Measurements from ENCODE around the gene NANOS2.

NANOS2 gene

GRCh38 chr19:45935267-45935666 lies 20.7 kb upstream of the NANOS2 start:
- Histone ChIP-seq H3K4me1 (ENCODE audit: control insufficient read depth in 1 of 2, insufficient read depth in 1 of 2, low read depth in 1 of 2, low read length in 1 of 2) (no peaks in the 10 kb centered on the region), H3K27ac (no peak overlapping the region), H3K4me3 (ENCODE audit: low read depth in 1 of 2, low read length in 1 of 2) (no peak overlapping the region), H3K36me3 (no peaks in the 10 kb centered on the region), H3K9me3 (peaks cover 7% of the 10 kb centered on the region), H3K27me3 (peaks cover 89% of the 10 kb centered on the region)
- no peak for TF ChIP-seq CTCF (IDR thresholded peaks at IDR 0.05)

GRCh38 chr19:45934551-45935230 lies 20.1 kb upstream of the NANOS2 start:
- Histone ChIP-seq H3K27me3 (peaks cover 89% of the 10 kb centered on the region), H3K4me1 (ENCODE audit: control insufficient read depth in 1 of 2, insufficient read depth in 1 of 2, low read depth in 1 of 2, low read length in 1 of 2) (no peaks in the 10 kb centered on the region), H3K9me3 (peaks cover 7% of the 10 kb centered on the region), H3K36me3 (no peaks in the 10 kb centered on the region), H3K4me3 (ENCODE audit: low read depth in 1 of 2, low read length in 1 of 2) (no peak overlapping the region), H3K27ac (no peak overlapping the region)
- TF ChIP-seq CTCF (IDR thresholded peaks at IDR 0.05) = no peak

DNA sequence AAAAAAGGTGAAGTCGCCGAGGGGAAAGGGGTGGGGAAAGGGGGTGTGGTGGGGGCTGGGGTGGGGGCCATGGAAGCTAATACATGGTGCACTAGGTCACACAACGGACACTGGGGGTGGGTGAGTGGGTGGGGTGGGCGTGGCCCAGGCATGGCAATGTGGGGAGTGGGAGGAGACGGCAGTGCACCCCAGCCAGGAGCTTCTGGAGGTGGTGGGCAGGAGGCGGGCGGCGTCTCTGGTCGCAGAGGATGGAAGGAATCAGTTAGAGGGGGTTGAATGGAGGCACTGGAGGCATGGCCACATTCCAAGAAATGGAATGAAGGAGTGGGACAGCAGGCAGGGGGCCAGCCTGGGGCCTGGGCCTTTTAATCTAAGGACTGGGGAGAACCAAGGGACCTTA lies 19.2 kb upstream of the NANOS2 start:
- no peak for TF ChIP-seq CTCF (IDR thresholded peaks at IDR 0.05)
- H3K27me3 ChIP-seq = peaks cover 89% of the 10 kb centered on the region

GRCh38 chr19:45931055-45931454 lies 16.5 kb upstream of the NANOS2 start:
- no peak for TF ChIP-seq CTCF (IDR thresholded peaks at IDR 0.05)
- Histone ChIP-seq H3K4me1 (ENCODE audit: control insufficient read depth in 1 of 2, insufficient read depth in 1 of 2, low read depth in 1 of 2, low read length in 1 of 2) (peaks cover 6 to 8% of the 10 kb centered on the region in 2 experiments), H3K36me3 (no peaks in the 10 kb centered on the region), H3K27me3 (peaks cover 88% of the 10 kb centered on the region), H3K27ac (no peak overlapping the region), H3K9me3 (no peaks in the 10 kb centered on the region), H3K4me3 (ENCODE audit: low read depth in 1 of 2, low read length in 1 of 2) (no peak overlapping the region)

More for the DNA sequence above, 19.2 kb upstream of the NANOS2 start:
- Histone ChIP-seq H3K4me3 (ENCODE audit: low read depth in 1 of 2, low read length in 1 of 2) (no peak overlapping the region), H3K27ac (no peak overlapping the region), H3K36me3 (no peaks in the 10 kb centered on the region), H3K9me3 (peaks cover 3% of the 10 kb centered on the region), H3K4me1 (ENCODE audit: control insufficient read depth in 1 of 2, insufficient read depth in 1 of 2, low read depth in 1 of 2, low read length in 1 of 2) (no peaks in the 10 kb centered on the region)

GRCh38 chr19:45929247-45929646 lies 14.7 kb upstream of the NANOS2 start:
- Histone ChIP-seq H3K4me1 (ENCODE audit: control insufficient read depth in 1 of 2, insufficient read depth in 1 of 2, low read depth in 1 of 2, low read length in 1 of 2) (peaks cover 6 to 8% of the 10 kb centered on the region in 2 experiments), H3K36me3 (no peaks in the 10 kb centered on the region), H3K27me3 (peaks cover 77% of the 10 kb centered on the region), H3K4me3 (ENCODE audit: low read depth in 1 of 2, low read length in 1 of 2) (no peak overlapping the region), H3K9me3 (no peaks in the 10 kb centered on the region), H3K27ac (no peak overlapping the region)
- no peak for TF ChIP-seq CTCF (IDR thresholded peaks at IDR 0.05)
